Lower leg skin (tissue), 4 donors: Measurements from ENCODE around the gene KIF17. TPM values are rescaled to one million over a fixed set of nuclear protein-coding genes. Genes with fewer than 3 reads are reported as not detected.

Experiments used
- DNase-seq, 2 donors: peaks; one replicate each; pipeline ENCODE4 v3.0.0-alpha.2; 2019; ENCODE audit warnings: low spot score in 2 of 2
- H3K4me3 ChIP-seq: fragments of 200-600 bp; sonication (generic); 2 replicates; pipeline ENCODE4 v1.5.1; 2017; ENCODE audit warnings: mild to moderate bottlenecking, low read depth; ENCODE audit not compliant: poor library complexity, severe bottlenecking
- CTCF ChIP-seq, 3 donors: fragments of 450-650 bp; IDR thresholded peaks; one replicate each; pipeline ENCODE4 v1.5.1; 2016; ENCODE audit warnings: antibody characterized with exemption in 3 of 3, mild to moderate bottlenecking in 3 of 3, moderate library complexity in 2 of 3
- POLR2A ChIP-seq, 2 donors: fragments of 450-650 bp; IDR thresholded peaks; one replicate each; pipeline ENCODE4 v1.6.1; 2016 to 2017; ENCODE audit warnings: antibody characterized with exemption in 2 of 2, mild to moderate bottlenecking in 1 of 2, moderate library complexity in 1 of 2
- WGBS, 2 donors: methylation state at CpG; one replicate each; pipeline ENCODE4 v1.1.5; 2018; 5-methylcytosine and 5-hydroxymethylcytosine counted together
- intact Hi-C: fragments of 100-400 bp; cut with DNase I; formaldehyde crosslinking; loops from one replicate; pipeline ENCODE4 v1.15.0; 2023; ENCODE audit warnings: low total_unique reads
- total RNA-seq, 4 donors: library from RNA; depleted of rRNA; stranded (reverse); fragments of >200 nt; gene quantifications; one replicate each; pipeline ENCODE4 v1.1.0, GENCODE V29; 2016

KIF17 gene
- total RNA-seq, 4 donors from 2014 or later = 0.30 to 5.7 (median 2.2) TPM

- H3K4me3 ChIP-seq = no peak overlapping the region
- WGBS, 2 donors = 89 to 93% methylated on average over 3 of the region's 3 CpGs
- TF ChIP-seq CTCF (IDR thresholded peaks at IDR 0.05) = no peak
- no peak for TF ChIP-seq POLR2A (IDR thresholded peaks at IDR 0.05)
- intact Hi-C loops = no loop called here
- no peak for DNase-seq
These were observed 33.7 kb upstream of the KIF17 start for GRCh38 chr1:20751462-20751990.

DNA sequence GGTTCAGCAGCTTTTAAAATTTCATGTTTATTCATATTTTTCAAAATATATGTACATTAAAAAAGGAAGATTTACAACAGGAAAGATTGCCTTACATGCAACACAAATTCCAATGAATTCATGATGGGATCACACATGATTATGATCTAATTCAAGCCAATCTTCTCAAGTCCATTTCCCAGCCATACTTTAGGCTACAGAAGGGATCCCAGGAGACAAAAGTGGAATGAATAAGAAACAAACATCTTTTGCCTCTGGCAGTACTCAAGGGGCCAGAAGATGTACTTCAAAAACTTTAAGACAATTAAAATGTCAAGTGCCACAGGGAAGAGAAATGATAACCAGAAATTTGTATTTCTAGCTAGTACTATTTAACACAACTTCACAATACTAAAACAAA is 24.9 kb upstream of the KIF17 start:
- intact Hi-C loops = no loop called here
- no peak for DNase-seq
- H3K4me3 ChIP-seq = no peak overlapping the region
- no peak for TF ChIP-seq CTCF (IDR thresholded peaks at IDR 0.05)
- TF ChIP-seq POLR2A (IDR thresholded peaks at IDR 0.05) = no peak

- TF ChIP-seq CTCF (IDR thresholded peaks at IDR 0.05) (no peak), POLR2A (IDR thresholded peaks at IDR 0.05) (no peak)
- intact Hi-C loops = no loop called here
- 93% methylated on average over 2 of the region's 2 CpGs for WGBS, 2 donors
- H3K4me3 ChIP-seq = no peak overlapping the region
- no peak for DNase-seq
These were observed 23.0 kb upstream of the KIF17 start for GRCh38 chr1:20740781-20741180.

DNA sequence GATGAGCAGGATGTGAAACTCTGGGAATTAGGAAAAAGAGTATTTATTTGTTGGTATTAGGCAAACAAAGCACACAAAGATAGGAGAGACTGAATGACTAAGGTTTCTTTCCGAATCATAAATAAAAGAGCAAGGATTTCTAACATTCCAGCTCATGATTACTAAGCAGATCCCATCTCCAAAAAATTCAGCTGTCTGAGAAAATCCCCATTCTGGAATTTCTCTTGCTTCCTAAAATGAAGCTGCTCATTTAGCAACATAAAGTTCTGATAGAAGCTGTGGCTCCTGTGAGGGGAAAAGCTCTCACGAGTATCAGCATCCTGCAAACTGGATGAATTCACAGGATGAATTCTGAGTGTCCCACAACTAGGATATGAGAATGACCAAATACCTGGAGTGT is 21.4 kb upstream of the KIF17 start:
- intact Hi-C loops = no loop called here
- no peak overlapping the region for H3K4me3 ChIP-seq
- TF ChIP-seq CTCF (IDR thresholded peaks at IDR 0.05) (no peak), POLR2A (IDR thresholded peaks at IDR 0.05) (no peak)
- WGBS, 2 donors = 55 to 77% methylated on average over 2 of the region's 2 CpGs
- DNase-seq = no peak

DNA sequence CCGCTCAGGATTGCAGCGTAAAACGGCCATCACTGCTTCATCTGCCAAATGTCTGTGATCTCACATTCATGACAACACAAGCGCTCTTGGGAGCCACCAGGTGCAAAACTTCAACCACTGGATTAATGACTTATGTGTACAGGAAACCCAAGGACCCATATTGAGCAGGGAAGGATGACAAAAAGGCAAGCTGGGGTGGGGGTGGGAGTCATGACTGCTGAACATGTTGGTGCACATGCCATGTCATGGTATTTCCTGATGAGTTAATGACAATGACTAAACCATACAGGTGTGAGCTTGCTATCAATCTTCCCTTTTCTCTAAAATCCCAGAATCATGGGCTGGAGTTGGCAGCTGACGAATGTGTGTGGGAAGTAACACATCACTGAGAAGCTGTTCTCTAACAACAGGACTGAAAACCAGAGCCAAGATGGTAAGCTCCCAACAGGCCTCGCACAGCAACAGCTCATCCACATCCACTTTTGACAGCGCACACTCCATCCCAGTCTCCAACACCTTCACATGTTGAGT is 17.8 kb upstream of the KIF17 start:
- no peak for DNase-seq
- H3K4me3 ChIP-seq = no peak overlapping the region
- 58 to 70% methylated on average over 7 of the region's 7 CpGs for WGBS, 2 donors
- intact Hi-C loops = no loop called here
- no peak for TF ChIP-seq POLR2A (IDR thresholded peaks at IDR 0.05)
- TF ChIP-seq CTCF (IDR thresholded peaks at IDR 0.05) = no peak

DNA sequence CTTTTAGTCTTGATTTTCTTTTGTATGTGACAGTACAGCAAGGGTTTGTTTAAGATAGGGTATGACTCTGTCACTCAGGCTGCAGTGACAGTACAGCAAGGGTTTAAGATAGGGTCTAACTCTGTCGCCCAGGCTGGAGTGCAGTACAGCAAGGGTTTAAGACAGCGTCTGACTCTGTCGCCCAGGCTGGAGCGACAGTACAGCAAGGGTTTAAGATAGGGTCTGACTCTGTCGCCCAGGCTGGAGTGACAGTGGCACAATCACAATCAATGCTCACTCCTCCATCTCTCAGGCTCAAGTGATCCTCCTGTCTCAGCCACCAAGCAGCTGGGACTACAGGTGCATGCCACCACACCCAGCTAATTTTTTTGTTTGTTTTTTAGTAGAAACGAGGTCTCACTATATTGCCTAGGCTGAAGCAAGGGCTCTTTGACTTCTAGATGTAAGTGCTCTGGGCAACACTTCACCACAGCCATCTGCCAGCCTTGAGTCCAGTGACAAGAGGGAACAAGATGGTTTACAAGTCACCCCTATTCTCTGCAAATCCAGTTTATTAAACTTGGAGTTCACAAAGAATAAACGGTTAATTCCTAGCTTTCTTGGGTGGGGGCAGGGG is 15.7 kb upstream of the KIF17 start:
- no peak for DNase-seq
- 20 to 29% methylated on average over 7 of the region's 7 CpGs for WGBS, 2 donors
- intact Hi-C loops = no loop called here
- no peak overlapping the region for H3K4me3 ChIP-seq
- no peak for TF ChIP-seq CTCF (IDR thresholded peaks at IDR 0.05)
- no peak for TF ChIP-seq POLR2A (IDR thresholded peaks at IDR 0.05)
